Stomach (tissue), 9 donors: Measurements from ENCODE around the gene PTPRD. TPM values are rescaled to one million over a fixed set of nuclear protein-coding genes. Genes with fewer than 3 reads are reported as not detected.

Experiments used
- DNase-seq, 2 donors: peaks; one replicate each; pipeline versions ENCODE4 v3.0.0 to v3.0.0-alpha.2; 2013 to 2019
- H3K27ac ChIP-seq, 5 donors: fragments of 200-600 bp in 4 of 5; sonication (generic) in 4 of 5; one replicate each; pipeline ENCODE4 v1.5.1; 2013 to 2019; ENCODE audit warnings: mild to moderate bottlenecking in 1 of 5, moderate library complexity in 1 of 5
- H3K27me3 ChIP-seq, 3 donors: fragments of 200-600 bp; sonication (generic); one replicate each; pipeline ENCODE4 v1.5.1; 2017 to 2019; ENCODE audit warnings: mixed run types in 1 of 3
- H3K36me3 ChIP-seq, 4 donors: fragments of 200-600 bp; sonication (generic); 1 replicate in 3 of 4; 2 replicates in 1 of 4; pipeline ENCODE4 v1.5.1; 2016 to 2019
- H3K4me1 ChIP-seq, 4 donors: fragments of 200-600 bp; sonication (generic); one replicate each; pipeline ENCODE4 v1.5.1; 2016 to 2019
- H3K4me3 ChIP-seq, 4 donors: fragments of 200-600 bp; sonication (generic) in 3 of 4; one replicate each; pipeline ENCODE4 v1.5.1; 2016 to 2019; ENCODE audit warnings: mild to moderate bottlenecking in 1 of 4
- H3K9me3 ChIP-seq, 4 donors: fragments of 200-600 bp; sonication (generic); one replicate each; pipeline ENCODE4 v1.5.1; 2016 to 2019
- CTCF ChIP-seq, 7 experiments: fragments of 450-650 bp in 4 of 7; fragments of 200-600 bp in 3 of 7; sonication (generic) in 3 of 7; IDR thresholded peaks; one replicate each; pipeline ENCODE4 v1.5.1; 2016 to 2019; ENCODE audit warnings: antibody characterized with exemption in 7 of 7, control low read depth in 2 of 7, mild to moderate bottlenecking in 1 of 7
- EP300 ChIP-seq: sonication (generic); formaldehyde crosslinking; IDR thresholded peaks from one replicate; pipeline ENCODE4 v1.6.1; 2017; ENCODE audit warnings: antibody characterized with exemption
- POLR2A ChIP-seq, 4 donors: fragments of 450-650 bp; IDR thresholded peaks; one replicate each; pipeline ENCODE4 v1.6.1; 2016; ENCODE audit warnings: antibody characterized with exemption in 4 of 4, control low read depth in 2 of 4, mild to moderate bottlenecking in 1 of 4, moderate library complexity in 1 of 4
- POLR2AphosphoS5 ChIP-seq, 3 donors: sonication (generic); formaldehyde crosslinking; IDR thresholded peaks; one replicate each; pipeline ENCODE4 v1.6.1; 2016; ENCODE audit warnings: antibody characterized with exemption in 3 of 3
- WGBS, 5 donors: extraction: QIAGEN DNeasy Blood & Tissue Kit in 3 of 5; methylation state at CpG; one replicate each; pipeline versions ENCODE4 v1.1.5 to v1.1.7; 2013 to 2018; 5-methylcytosine and 5-hydroxymethylcytosine counted together
- intact Hi-C: fragments of 100-400 bp; cut with DNase I; formaldehyde crosslinking; loops from one replicate; pipeline ENCODE4 v1.15.1; 2023; ENCODE audit warnings: low total_unique reads
- polyA plus RNA-seq, 3 donors: library from polyadenylated mRNA; stranded (reverse); fragments of 200-250 nt; gene quantifications; one replicate each; pipeline ENCODE4 v1.2.3, GENCODE V29; 2013
- total RNA-seq, 5 donors: library from RNA; depleted of rRNA; stranded (reverse); fragments of >200 nt; gene quantifications; one replicate each; pipeline versions ENCODE4 v1.1.0 to v1.2.3, GENCODE V29; 2014 to 2016
- donor health status: healthy with polysubstance abuse.
- donor health status: Bipolar disorder and iron deficiency.
- donor health status: healthy.

The PTPRD gene
- total and polyA plus RNA-seq, 8 donors = 0.12 to 53.1 (median 1.2) TPM

DNA sequence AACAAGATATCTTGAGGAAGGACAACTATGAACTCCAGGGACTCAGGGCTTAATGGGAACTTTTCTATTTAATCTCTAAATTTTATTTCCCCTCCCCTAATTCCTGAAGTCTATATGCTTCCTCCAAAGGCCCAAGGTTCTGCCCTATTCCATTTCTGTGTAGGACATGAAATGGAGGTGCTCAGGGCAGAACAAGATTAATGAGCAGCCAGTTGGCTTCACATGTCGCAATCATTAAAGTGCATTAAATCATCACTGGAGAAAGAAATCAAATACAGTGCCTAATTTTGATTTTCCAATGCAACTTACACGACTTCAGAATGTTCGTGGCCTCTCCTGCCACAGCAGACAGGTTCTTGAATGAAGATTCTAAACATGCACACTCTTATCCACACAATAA is 862.1 kb downstream of the PTPRD start:
- no peaks in the 10 kb centered on the region for H3K9me3 ChIP-seq
- DNase-seq = no peak
- H3K4me3 ChIP-seq = no peak overlapping the region
- intact Hi-C loops = no loop called here
- H3K4me1 ChIP-seq = peaks cover 0 to 11% (median 5%) of the 10 kb centered on the region in 4 donors
- 70 to 92% (median 86%) methylated on average over 3 of the region's 3 CpGs for WGBS, 5 donors
- no peak for TF ChIP-seq EP300
- no peak for TF ChIP-seq CTCF (IDR thresholded peaks at IDR 0.05)
- TF ChIP-seq POLR2AphosphoS5 (IDR thresholded peaks at IDR 0.05) = no peak
- no peak for TF ChIP-seq POLR2A (IDR thresholded peaks at IDR 0.05)
- no peak overlapping the region for H3K27ac ChIP-seq
- no peaks in the 10 kb centered on the region for H3K27me3 ChIP-seq
- no peaks in the 10 kb centered on the region for H3K36me3 ChIP-seq

DNA sequence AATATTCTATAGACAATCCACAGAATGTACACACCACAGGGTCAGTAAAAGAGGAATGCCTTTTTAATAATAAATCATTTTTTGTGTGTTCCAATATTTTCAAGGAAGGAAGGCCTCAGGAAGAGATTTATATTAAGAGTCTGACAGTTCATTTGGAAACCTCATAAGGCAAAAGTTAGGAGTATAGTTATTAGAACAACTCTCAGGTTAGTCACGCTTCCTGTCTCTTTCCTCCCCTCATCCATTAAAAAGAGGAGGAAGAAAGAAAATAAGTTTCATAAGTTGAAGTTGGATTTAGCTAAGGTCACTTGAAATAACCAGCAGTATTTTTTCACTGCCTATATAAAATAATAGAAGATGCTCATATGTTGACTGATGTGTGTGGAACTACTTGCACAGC is 863.2 kb downstream of the PTPRD start:
- DNase-seq = no peak
- no peak for TF ChIP-seq POLR2AphosphoS5 (IDR thresholded peaks at IDR 0.05)
- no peak for TF ChIP-seq POLR2A (IDR thresholded peaks at IDR 0.05)
- TF ChIP-seq CTCF (IDR thresholded peaks at IDR 0.05) = no peak
- TF ChIP-seq EP300 = no peak
- Histone ChIP-seq H3K4me3 (no peak overlapping the region), H3K36me3 (no peaks in the 10 kb centered on the region), H3K4me1 (peaks cover 0 to 11% (median 5%) of the 10 kb centered on the region in 4 donors), H3K27ac (no peak overlapping the region), H3K9me3 (no peaks in the 10 kb centered on the region), H3K27me3 (no peaks in the 10 kb centered on the region)
- WGBS, 5 donors = 86 to 96% (median 91%) methylated on average over 1 of the region's 1 CpG
- intact Hi-C loops = no loop called here

GRCh38 chr9:9747787-9748186 is 865.0 kb downstream of the PTPRD start:
- no peak overlapping the region for H3K4me3 ChIP-seq
- no peaks in the 10 kb centered on the region for H3K27me3 ChIP-seq
- no peaks in the 10 kb centered on the region for H3K9me3 ChIP-seq
- no peak for TF ChIP-seq POLR2A (IDR thresholded peaks at IDR 0.05)
- H3K36me3 ChIP-seq = no peaks in the 10 kb centered on the region
- intact Hi-C loops = no loop called here
- DNase-seq = no peak
- peaks cover 0 to 10% (median 2%) of the 10 kb centered on the region in 4 donors for H3K4me1 ChIP-seq
- H3K27ac ChIP-seq = no peak overlapping the region
- 64 to 79% (median 71%) methylated on average over 4 of the region's 4 CpGs for WGBS, 5 donors

GRCh38 chr9:9746826-9747225 is 866.0 kb downstream of the PTPRD start:
- no peaks in the 10 kb centered on the region for H3K4me1 ChIP-seq
- no peak overlapping the region for H3K27ac ChIP-seq
- no peak for TF ChIP-seq CTCF (IDR thresholded peaks at IDR 0.05)
- no peak for TF ChIP-seq POLR2A (IDR thresholded peaks at IDR 0.05)
- no peak for TF ChIP-seq POLR2AphosphoS5 (IDR thresholded peaks at IDR 0.05)
- no peak for TF ChIP-seq EP300
- WGBS, 5 donors = 14 to 44% (median 16%) methylated on average over 1 of the region's 1 CpG
- peaks cover 0 to 4% (median 0%) of the 10 kb centered on the region in 4 donors for H3K9me3 ChIP-seq
- H3K4me3 ChIP-seq = no peak overlapping the region
- no peak for DNase-seq
- H3K27me3 ChIP-seq = no peaks in the 10 kb centered on the region
- intact Hi-C loops = no loop called here
- H3K36me3 ChIP-seq = no peaks in the 10 kb centered on the region

DNA sequence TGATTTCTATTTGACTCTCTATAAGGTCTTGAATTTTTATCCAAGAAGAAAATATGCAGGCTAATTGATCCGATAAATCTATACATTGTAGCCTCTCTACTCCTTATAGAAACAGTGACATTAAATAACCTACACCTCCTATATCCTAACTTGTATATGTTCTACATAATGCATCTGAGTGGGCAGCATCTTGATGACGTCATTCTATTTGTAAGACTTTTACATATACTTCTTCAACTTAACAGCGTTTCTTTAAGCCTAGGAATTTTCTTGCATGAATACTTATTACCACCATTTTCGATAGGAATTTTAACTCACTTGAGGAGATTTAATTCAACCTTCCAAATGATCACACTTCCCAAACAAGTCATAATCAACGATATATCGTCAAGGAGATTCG is 869.0 kb downstream of the PTPRD start:
- 68 to 91% (median 82%) methylated on average over 7 of the region's 7 CpGs for WGBS, 5 donors
- intact Hi-C loops = no loop called here
- Histone ChIP-seq H3K9me3 (peaks cover 0 to 4% (median 0%) of the 10 kb centered on the region in 4 donors), H3K36me3 (no peaks in the 10 kb centered on the region), H3K27ac (no peak overlapping the region), H3K4me3 (no peak overlapping the region), H3K4me1 (no peaks in the 10 kb centered on the region), H3K27me3 (no peaks in the 10 kb centered on the region)
- DNase-seq = no peak
- no peak for TF ChIP-seq POLR2AphosphoS5 (IDR thresholded peaks at IDR 0.05)
- no peak for TF ChIP-seq CTCF (IDR thresholded peaks at IDR 0.05)
- TF ChIP-seq EP300 = no peak
- TF ChIP-seq POLR2A (IDR thresholded peaks at IDR 0.05) = no peak
